GM12892 (cell line): ENCODE results near the gene ST6GALNAC6.

Experiments
- POLR2A ChIP-seq: IDR thresholded peaks from 2 replicates; pipeline ENCODE4 v1.6.1; 2011; ENCODE audit warnings: low read depth, low read length, control low read depth
- POLR2AphosphoS5 ChIP-seq: IDR thresholded peaks from 2 replicates; pipeline ENCODE4 v1.6.1; 2011; ENCODE audit warnings: low read depth, low read length, control low read depth
- TAF1 ChIP-seq: IDR thresholded peaks from 2 replicates; pipeline ENCODE4 v1.6.1; 2011; ENCODE audit warnings: low read depth, mild to moderate bottlenecking, control low read depth, low read length, borderline replicate concordance

- no peak for TF ChIP-seq POLR2A
- no peak for TF ChIP-seq POLR2AphosphoS5
- no peak for TF ChIP-seq TAF1
Measured at GRCh38 chr9:127875306-127875966, 24.0 kb downstream of the ST6GALNAC6 start.
